ENCODE results near the gene KRTAP4-12.

The KRTAP4-12 gene

DNA sequence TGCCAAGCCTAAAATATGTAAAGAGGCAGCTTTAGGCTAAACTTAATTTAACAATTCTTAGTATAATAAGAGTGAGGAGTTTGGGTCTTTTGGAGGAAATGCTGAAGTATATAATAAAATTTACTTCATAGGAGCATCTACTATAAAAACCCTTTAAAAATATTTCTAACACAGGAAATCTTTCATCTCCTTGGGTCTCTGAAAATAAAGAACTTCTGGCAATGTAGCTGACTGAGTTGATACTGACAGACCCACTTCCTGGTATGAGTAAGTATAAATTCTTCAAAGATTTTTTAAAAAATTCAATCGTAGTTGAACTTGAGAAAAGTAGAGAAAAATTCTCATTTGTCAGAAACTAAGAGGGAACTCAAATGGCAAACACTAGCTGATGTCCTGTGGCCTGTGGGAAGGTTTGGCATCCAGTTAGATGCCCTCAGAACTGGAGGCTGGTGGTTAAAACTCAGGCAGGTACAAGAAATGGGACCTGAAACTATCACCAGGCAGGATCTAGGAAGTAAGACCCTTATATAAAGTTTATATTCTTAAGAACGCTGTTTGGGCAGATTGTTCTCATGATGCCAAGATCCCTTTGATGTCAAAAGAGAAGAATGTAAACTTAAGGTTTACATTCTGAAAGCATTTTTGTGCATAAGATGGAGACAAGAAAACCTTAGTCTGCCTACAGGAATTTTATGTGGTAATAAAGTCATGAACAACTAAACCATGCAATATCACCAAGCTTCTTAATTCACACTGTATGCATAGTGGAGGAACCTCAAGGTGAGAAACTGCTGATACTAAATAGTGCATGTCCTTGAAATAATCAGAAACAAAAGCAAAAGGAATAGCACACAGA, 10.1 kb upstream of the KRTAP4-12 start:
- TF ChIP-seq, protein P1, sequence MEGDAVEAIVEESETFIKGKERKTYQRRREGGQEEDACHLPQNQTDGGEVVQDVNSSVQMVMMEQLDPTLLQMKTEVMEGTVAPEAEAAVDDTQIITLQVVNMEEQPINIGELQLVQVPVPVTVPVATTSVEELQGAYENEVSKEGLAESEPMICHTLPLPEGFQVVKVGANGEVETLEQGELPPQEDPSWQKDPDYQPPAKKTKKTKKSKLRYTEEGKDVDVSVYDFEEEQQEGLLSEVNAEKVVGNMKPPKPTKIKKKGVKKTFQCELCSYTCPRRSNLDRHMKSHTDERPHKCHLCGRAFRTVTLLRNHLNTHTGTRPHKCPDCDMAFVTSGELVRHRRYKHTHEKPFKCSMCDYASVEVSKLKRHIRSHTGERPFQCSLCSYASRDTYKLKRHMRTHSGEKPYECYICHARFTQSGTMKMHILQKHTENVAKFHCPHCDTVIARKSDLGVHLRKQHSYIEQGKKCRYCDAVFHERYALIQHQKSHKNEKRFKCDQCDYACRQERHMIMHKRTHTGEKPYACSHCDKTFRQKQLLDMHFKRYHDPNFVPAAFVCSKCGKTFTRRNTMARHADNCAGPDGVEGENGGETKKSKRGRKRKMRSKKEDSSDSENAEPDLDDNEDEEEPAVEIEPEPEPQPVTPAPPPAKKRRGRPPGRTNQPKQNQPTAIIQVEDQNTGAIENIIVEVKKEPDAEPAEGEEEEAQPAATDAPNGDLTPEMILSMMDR (IDR thresholded peaks at IDR 0.05) = no peak

- TF ChIP-seq, protein P1 (IDR thresholded peaks at IDR 0.05) = no peak
These were observed 8.0 kb upstream of the KRTAP4-12 start for GRCh38 chr17:41131979-41132378.

GRCh38 chr17:41127371-41127770, 3.4 kb upstream of the KRTAP4-12 start:
- TF ChIP-seq, protein P1 (IDR thresholded peaks at IDR 0.05) = no peak

- TF ChIP-seq, protein P1 (IDR thresholded peaks at IDR 0.05) = no peak
These were observed 2.4 kb upstream of the KRTAP4-12 start for GRCh38 chr17:41126412-41126811.

DNA sequence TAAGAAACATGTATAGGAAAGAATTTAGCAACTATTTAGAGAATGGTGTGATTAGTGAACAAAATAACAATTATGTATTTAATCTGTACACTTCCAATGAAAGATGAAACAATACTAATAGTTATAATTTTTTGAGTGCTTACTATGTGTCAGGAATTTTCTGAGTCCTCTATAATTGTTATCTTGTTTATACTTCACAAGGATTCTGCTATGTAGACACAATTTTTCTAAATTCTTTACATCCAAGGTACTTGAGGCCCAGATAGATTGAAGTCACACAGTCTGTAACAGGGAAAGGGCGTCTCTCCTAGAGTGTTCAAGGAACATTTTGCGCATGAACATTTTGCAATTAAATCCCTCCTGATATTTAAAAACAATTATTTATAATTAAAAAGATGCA, 1.1 kb upstream of the KRTAP4-12 start:
- TF ChIP-seq, protein P1 (IDR thresholded peaks at IDR 0.05) = no peak

DNA sequence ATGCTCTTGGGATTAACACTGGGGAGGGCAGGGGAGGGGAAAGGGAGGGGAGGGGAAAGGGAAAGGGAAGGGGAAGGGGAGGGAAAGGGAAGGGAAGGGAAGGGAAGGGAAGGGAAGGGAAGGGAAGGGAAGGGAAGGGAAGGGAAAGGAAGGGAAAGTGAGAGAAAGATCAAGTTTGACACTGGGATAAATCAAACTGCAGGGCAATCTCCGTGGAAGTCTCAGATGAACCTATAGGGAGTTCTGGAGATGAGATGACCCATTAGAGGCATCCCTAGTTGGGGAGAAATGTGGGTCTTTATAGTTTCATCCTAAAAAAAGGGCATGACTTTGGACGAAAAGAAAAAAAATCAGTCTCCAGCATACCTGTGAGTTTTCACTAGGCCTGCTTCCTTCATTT, 2.2 kb downstream of the KRTAP4-12 start:
- TF ChIP-seq, protein P1 (IDR thresholded peaks at IDR 0.05) = no peak

GRCh38 chr17:41118721-41119120, 5.3 kb downstream of the KRTAP4-12 start:
- TF ChIP-seq, protein P1 (IDR thresholded peaks at IDR 0.05) = no peak
